HepG2 (cell line): ENCODE data around the gene LTB4R. TPM values are rescaled to one million over a fixed set of nuclear protein-coding genes. Genes with fewer than 3 reads are reported as not detected.

ENCODE experiments used
- AGO1 ChIP-seq: fragments of 200-400 bp; formaldehyde crosslinking; IDR thresholded peaks from 2 replicates; pipeline ENCODE4 v1.6.1; 2017; ENCODE audit warnings: mild to moderate bottlenecking, low read depth, low read length, moderate library complexity; ENCODE audit not compliant: poor library complexity, severe bottlenecking
- ATF4 ChIP-seq, 2 experiments: fragments of 450-650 bp in 1 of 2; sonication (generic) in 1 of 2; formaldehyde crosslinking; IDR thresholded peaks; 2 replicates each; pipeline versions ENCODE4 v1.5.0 to v1.8.0; 2020 to 2022; ENCODE audit warnings: mild to moderate bottlenecking in 1 of 2, missing genetic modification reagents in 1 of 2
- HNF1B ChIP-seq: sonication (generic); formaldehyde crosslinking; IDR thresholded peaks from 2 replicates; pipeline ENCODE4 v1.5.1; 2020; ENCODE audit warnings: mild to moderate bottlenecking, moderate library complexity, missing genetic modification reagents
- KAT7 ChIP-seq: IDR thresholded peaks from 2 replicates; pipeline ENCODE4 v1.6.1; 2018; ENCODE audit warnings: borderline replicate concordance, missing compliant biosample characterization
- MTF2 ChIP-seq: sonication (generic); formaldehyde crosslinking; IDR thresholded peaks from 2 replicates; pipeline ENCODE4 v1.5.0; 2020; ENCODE audit warnings: missing genetic modification reagents, borderline replicate concordance
- PRDM4 ChIP-seq: sonication (generic); formaldehyde crosslinking; IDR thresholded peaks from 2 replicates; pipeline ENCODE4 v1.9.0; 2021; ENCODE audit warnings: missing genetic modification reagents, borderline replicate concordance
- SMYD3 ChIP-seq: sonication (generic); formaldehyde crosslinking; IDR thresholded peaks from 2 replicates; pipeline ENCODE4 v1.8.1; 2023; ENCODE audit warnings: mild to moderate bottlenecking, missing genetic modification reagents
- TEAD2 ChIP-seq: sonication (generic); formaldehyde crosslinking; IDR thresholded peaks from 2 replicates; pipeline ENCODE4 v1.9.0; 2021; ENCODE audit warnings: missing genetic modification reagents
- ZNF160 ChIP-seq: sonication (generic); formaldehyde crosslinking; IDR thresholded peaks from 2 replicates; pipeline ENCODE4 v1.8.0; 2022; ENCODE audit warnings: mild to moderate bottlenecking, inconsistent platforms, missing genetic modification reagents
- polyA plus RNA-seq, 8 experiments: library from polyadenylated mRNA; depleted of rRNA in 3 of 8; stranded (reverse) in 7 of 8; unstranded in 1 of 8; fragments of >200 nt; fragmentation: Illumina TruSeq in 4 of 8; extraction: Trizol in 4 of 8; gene quantifications; 2 replicates each; pipeline versions ENCODE4 v1.2.1 to v1.2.3, GENCODE V29; 2011 to 2016; ENCODE audit warnings: low read depth in 4 of 8, missing spikeins in 1 of 8, mixed read lengths in 1 of 8; ENCODE audit not compliant: insufficient read depth in 1 of 8
- total RNA-seq, 5 experiments: library from RNA; depleted of rRNA; stranded (reverse); fragments of >200 nt; fragmentation: Illumina TruSeq; extraction: Trizol; gene quantifications; 2 replicates each; pipeline ENCODE4 v1.2.3, GENCODE V29; 2016; ENCODE audit warnings: low read depth in 1 of 5
- TF ChIP-seq, protein P1 (sequence below): sonication (generic); formaldehyde crosslinking; IDR thresholded peaks from 2 replicates; pipeline ENCODE4 v1.4.0; 2020; ENCODE audit warnings: mild to moderate bottlenecking, missing genetic modification reagents
- TF ChIP-seq, protein P2 (sequence below): sonication (generic); formaldehyde crosslinking; IDR thresholded peaks from 2 replicates; pipeline ENCODE4 v1.5.0; 2020; ENCODE audit warnings: missing genetic modification reagents
- TF ChIP-seq, protein P3 (sequence below): sonication (generic); formaldehyde crosslinking; IDR thresholded peaks from 2 replicates; pipeline ENCODE4 v1.5.1; 2020; ENCODE audit warnings: mild to moderate bottlenecking, missing genetic modification reagents, borderline replicate concordance
- TF ChIP-seq, protein P4 (sequence below): sonication (generic); formaldehyde crosslinking; IDR thresholded peaks from 2 replicates; pipeline ENCODE4 v1.9.0; 2021; ENCODE audit warnings: missing genetic modification reagents, mild to moderate bottlenecking, borderline replicate concordance

Gene LTB4R
- total and polyA plus RNA-seq, 2 of the 13 experiments (the other 11 are each of a cell fraction or from before 2014, with no cell fraction given) = 3.2 to 8.2 TPM

DNA sequence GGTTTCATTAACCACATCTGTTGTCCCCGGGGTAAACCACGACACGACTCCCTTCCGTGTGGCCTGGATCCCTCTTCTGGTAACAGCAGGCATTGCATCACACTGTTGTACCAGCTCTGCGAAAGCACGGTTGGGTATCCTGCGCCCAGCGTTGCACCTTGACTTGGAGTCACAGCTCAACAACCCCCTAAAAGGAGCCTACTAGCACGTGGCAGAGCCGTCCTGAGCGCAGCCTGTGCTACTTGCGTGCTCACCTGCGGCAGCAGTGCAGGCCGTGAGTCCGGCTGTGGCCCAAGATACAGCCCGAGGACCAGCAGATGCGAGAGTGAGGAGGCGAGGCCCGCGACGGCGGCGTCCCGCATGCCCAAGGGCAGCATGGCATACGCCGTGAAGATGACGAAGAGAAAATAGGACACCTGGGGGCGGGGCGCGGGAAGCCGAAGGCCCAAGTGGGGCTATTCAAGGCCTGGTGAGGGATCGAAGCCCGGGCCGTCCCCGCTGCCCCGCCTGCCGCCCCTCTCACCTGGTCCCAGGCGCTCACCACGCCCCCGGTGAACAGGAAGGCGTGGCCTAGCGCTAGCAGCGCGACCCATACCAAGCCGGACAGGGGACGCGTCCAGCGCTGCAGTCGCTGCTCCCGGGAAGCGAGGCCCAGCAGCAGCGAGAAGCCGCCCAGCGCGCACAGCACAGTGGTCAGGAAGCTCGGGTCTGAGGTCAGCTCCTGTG is 21.1 kb downstream of the LTB4R start (continued):
- no peak; the same call in 1 of the 2 replicates for TF ChIP-seq HNF1B (CRISPR knock-in tag)
- peak; percentile 13; the same call in 1 of the 2 replicates for TF ChIP-seq ZNF160 (CRISPR knock-in tag)
- TF ChIP-seq, protein P1, sequence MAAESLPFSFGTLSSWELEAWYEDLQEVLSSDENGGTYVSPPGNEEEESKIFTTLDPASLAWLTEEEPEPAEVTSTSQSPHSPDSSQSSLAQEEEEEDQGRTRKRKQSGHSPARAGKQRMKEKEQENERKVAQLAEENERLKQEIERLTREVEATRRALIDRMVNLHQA = no peak
- TF ChIP-seq, protein P2, sequence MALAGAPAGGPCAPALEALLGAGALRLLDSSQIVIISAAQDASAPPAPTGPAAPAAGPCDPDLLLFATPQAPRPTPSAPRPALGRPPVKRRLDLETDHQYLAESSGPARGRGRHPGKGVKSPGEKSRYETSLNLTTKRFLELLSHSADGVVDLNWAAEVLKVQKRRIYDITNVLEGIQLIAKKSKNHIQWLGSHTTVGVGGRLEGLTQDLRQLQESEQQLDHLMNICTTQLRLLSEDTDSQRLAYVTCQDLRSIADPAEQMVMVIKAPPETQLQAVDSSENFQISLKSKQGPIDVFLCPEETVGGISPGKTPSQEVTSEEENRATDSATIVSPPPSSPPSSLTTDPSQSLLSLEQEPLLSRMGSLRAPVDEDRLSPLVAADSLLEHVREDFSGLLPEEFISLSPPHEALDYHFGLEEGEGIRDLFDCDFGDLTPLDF (CRISPR knock-in tag) = no peak
- TF ChIP-seq, protein P3, sequence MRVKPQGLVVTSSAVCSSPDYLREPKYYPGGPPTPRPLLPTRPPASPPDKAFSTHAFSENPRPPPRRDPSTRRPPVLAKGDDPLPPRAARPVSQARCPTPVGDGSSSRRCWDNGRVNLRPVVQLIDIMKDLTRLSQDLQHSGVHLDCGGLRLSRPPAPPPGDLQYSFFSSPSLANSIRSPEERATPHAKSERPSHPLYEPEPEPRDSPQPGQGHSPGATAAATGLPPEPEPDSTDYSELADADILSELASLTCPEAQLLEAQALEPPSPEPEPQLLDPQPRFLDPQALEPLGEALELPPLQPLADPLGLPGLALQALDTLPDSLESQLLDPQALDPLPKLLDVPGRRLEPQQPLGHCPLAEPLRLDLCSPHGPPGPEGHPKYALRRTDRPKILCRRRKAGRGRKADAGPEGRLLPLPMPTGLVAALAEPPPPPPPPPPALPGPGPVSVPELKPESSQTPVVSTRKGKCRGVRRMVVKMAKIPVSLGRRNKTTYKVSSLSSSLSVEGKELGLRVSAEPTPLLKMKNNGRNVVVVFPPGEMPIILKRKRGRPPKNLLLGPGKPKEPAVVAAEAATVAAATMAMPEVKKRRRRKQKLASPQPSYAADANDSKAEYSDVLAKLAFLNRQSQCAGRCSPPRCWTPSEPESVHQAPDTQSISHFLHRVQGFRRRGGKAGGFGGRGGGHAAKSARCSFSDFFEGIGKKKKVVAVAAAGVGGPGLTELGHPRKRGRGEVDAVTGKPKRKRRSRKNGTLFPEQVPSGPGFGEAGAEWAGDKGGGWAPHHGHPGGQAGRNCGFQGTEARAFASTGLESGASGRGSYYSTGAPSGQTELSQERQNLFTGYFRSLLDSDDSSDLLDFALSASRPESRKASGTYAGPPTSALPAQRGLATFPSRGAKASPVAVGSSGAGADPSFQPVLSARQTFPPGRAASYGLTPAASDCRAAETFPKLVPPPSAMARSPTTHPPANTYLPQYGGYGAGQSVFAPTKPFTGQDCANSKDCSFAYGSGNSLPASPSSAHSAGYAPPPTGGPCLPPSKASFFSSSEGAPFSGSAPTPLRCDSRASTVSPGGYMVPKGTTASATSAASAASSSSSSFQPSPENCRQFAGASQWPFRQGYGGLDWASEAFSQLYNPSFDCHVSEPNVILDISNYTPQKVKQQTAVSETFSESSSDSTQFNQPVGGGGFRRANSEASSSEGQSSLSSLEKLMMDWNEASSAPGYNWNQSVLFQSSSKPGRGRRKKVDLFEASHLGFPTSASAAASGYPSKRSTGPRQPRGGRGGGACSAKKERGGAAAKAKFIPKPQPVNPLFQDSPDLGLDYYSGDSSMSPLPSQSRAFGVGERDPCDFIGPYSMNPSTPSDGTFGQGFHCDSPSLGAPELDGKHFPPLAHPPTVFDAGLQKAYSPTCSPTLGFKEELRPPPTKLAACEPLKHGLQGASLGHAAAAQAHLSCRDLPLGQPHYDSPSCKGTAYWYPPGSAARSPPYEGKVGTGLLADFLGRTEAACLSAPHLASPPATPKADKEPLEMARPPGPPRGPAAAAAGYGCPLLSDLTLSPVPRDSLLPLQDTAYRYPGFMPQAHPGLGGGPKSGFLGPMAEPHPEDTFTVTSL (CRISPR knock-in tag) = peak; percentile 43; the same call in 1 of the 2 replicates
- 0 out of 2 replicates have a peak, but pooled peaks have one; percentile 82 for TF ChIP-seq KAT7 (CRISPR knock-in tag)
- TF ChIP-seq AGO1 = peak; percentile 39
- TF ChIP-seq TEAD2 (CRISPR knock-in tag) = no peak
- no peak for TF ChIP-seq SMYD3 (CRISPR knock-in tag)
- TF ChIP-seq, protein P4, sequence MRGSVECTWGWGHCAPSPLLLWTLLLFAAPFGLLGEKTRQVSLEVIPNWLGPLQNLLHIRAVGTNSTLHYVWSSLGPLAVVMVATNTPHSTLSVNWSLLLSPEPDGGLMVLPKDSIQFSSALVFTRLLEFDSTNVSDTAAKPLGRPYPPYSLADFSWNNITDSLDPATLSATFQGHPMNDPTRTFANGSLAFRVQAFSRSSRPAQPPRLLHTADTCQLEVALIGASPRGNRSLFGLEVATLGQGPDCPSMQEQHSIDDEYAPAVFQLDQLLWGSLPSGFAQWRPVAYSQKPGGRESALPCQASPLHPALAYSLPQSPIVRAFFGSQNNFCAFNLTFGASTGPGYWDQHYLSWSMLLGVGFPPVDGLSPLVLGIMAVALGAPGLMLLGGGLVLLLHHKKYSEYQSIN (CRISPR knock-in tag) = no peak
- TF ChIP-seq ATF4 (CRISPR knock-in tag; IDR thresholded peaks at IDR 0.05) = peak in 1 of 2 experiments; percentile 93; a peak in 2 of 4 replicates
- TF ChIP-seq PRDM4 (CRISPR knock-in tag) = peak; percentile 80; the same call in 1 of the 2 replicates
- TF ChIP-seq MTF2 (CRISPR knock-in tag) = peak; percentile 100
